UCSD-AML1 (cell line): Measurements from ENCODE around the gene TEX101.
"Not testable (repeated sequence)": the region's sequence is repeated elsewhere in the genome, so short reads cannot be mapped to it uniquely, and the experiment has no call there.

Experiments used
- DNase-seq: peaks from one replicate; lab custom pipeline; 2025; ENCODE audit not compliant: unreplicated experiment; lab: John Stamatoyannopoulos, UW

TEX101 gene

GRCh38 chr19:43414554-43414953, at the start of gene TEX101:
Gene TEX101, plus strand, starts transcription at chr19:43414890. Its CDS starts 1,030 bp downstream, at chr19:43415920.
- no peak for DNase-seq

GRCh38 chr19:43365677-43366076, 49.0 kb upstream of the TEX101 start:
- DNase-seq = not testable (repeated sequence)

DNA sequence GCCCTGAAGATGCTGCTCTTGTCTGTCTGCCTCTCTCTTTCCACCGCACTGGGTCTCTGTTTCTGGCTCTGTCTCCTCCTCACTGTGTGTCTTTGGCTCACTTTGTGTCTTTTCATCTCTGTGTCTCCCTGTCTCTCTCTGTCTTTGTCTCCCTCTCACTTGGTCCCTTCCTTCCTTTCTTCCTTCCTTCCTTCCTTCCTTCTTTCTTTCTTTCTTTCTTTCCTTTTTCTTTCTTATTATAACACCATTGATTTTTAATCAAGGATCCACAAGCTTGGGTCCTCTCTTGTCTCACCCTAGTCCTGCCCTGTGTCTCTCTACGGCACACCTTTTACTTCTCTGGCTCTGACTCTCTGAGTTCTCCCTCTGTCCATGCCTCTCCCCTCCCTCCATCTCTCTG, 46.9 kb upstream of the TEX101 start:
- no peak for DNase-seq

DNA sequence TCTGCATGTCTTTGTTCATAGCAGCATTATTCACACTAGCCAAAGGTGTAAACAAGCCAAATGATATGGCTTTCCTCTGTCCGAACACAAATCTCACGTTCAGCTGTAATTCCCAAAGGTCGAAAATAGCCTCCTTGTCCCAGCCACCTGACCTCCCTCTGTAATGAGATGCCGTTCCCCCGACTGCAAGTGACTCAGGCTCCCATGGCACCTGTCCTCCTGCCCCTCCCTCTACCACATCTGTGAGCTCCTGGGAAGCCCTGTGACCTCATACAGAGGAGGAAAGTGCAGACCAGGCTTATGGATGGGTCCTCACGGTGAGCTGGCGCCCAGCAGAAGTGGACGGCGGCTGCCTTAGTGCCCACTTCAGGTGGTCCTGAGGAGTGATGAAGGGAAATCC, 45.8 kb upstream of the TEX101 start:
- DNase-seq = not testable (repeated sequence)

- no peak for DNase-seq
Observed at GRCh38 chr19:43371909-43372308, 42.8 kb upstream of the TEX101 start.

- no peak for DNase-seq
Observed at GRCh38 chr19:43372462-43372861, 42.2 kb upstream of the TEX101 start.

GRCh38 chr19:43377624-43378023, 37.1 kb upstream of the TEX101 start:
- not testable (repeated sequence) for DNase-seq

- no peak for DNase-seq
Observed at GRCh38 chr19:43380008-43380407, 34.7 kb upstream of the TEX101 start.

- DNase-seq = no peak
Observed at GRCh38 chr19:43380771-43381386, 33.8 kb upstream of the TEX101 start.

DNA sequence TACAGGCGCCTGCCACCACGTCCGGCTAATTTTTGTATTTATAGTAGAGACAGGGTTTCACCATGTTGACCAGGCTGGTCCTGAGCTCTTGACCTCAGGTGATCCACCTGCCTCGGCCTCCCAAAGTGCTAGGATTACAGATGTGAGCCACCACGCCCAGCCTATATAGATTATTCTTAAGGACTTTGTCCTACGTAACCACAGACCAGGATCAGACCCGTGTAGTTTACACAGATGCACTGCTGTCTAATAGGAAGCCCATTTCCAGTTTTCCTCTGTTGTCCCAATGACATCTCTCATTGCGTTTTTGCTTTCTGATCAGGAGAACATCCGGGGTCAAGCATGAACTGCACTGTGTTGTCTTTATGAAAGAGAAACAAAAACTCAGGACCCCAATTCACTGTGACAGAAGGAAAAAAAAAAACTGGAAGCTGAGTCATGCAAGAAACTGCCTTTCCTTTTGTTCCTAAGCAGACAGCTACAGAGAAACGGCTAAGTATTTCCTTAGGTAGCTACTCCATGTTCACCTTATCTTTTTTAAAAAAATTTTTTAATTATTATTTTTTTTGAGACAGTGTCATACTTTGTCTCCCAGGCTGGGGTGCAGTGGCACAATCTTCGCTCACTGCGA, 32.0 kb upstream of the TEX101 start:
- not testable (repeated sequence) for DNase-seq

GRCh38 chr19:43383254-43383653, 31.4 kb upstream of the TEX101 start:
- DNase-seq = not testable (repeated sequence)

DNA sequence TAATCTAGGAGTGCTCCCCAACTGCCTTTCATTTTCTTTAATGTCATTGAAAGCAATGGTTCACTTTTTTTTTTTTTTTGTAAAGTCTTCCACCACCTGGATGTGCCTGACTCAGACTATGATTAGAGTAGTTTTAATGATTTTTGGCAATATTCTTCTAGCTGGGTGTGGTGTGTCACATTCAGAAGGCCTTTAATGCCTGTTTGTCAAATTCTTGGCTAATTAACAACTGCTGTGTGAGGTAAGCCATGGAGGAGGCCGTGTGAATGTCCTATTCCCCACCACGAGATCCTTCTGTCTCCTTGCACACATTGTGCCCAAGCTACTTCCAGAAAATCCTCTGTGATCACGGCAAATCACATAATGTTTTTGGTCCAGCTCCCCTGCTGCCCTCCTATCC, 30.9 kb upstream of the TEX101 start:
- DNase-seq = not testable (repeated sequence)

- DNase-seq = not testable (repeated sequence)
Observed at GRCh38 chr19:43390903-43391551, 23.7 kb upstream of the TEX101 start.

DNA sequence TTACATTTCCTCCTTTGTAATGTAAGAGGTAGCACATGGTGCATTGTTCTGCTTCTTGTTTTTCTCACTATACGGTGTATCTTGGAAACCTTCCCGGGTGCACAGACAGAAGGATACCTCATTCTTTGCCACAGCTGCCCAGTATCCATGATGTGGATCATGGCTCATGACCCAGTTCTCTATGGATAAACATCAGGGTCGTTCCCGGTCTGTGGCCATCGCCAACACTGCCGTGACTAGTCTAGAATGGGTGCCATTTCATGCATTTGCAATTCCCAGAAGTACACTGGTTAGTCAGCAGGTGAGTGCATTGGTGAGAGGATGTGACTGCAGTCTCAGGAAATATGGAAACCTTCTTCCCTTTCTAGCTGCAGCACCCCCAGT, 23.1 kb upstream of the TEX101 start:
- not testable (repeated sequence) for DNase-seq

DNA sequence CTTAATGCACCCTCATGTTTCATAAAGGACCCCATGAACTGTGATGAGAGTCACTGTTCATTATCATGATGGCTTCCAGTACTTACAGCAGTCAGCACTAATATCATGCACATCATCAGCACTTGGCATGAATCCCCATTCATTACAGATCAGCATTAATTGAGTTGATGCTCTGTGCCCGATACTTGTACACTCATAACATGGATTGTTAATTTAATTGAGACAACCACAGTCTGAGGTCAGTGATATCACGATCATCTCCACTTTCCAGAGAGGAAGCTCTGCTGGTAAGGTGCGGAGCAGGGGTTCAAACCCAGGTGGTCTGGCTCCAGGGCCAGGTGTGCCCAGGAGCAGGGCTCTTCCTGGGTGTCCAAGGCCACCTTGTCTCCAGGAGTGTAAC, 21.2 kb upstream of the TEX101 start:
- not testable (repeated sequence) for DNase-seq

DNA sequence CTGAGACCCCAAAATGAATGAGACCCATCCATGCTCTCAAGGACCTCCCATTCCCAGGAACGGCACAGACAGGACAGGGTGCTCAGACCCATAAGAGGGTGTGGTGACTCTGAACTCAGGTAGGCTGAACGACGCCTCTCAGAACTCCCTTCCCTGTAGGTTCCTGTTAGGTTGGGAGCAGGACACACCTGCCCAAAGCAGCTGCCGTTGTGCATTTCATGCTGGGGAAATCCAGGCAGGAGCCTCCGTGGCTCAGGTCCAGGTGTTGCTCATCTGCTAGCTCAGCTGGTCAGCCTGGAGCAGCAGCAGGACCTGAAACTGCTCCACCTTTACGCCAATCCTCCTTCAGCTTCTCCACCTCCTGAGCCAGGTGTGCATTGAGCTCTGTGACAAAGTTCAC, 19.1 kb upstream of the TEX101 start:
- DNase-seq = no peak

DNA sequence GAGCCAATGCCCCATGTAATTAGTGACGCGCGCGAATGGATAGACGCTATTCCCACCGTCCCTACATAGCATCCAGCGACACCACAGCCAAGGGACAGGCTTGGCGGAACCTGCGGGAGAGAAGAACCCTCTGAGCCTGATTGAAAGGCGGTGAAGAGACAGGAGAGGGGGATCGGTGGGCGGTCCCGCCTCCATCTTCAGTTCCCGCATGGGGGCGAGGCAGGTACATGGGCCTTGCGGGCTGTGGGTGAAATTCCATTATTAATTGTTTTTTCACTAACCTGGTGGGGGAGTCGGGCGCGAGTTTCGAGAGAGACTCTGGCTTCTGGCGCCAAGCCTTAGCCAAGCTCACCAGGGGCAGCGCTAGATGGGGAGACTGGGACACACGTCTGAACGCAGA, 8.4 kb upstream of the TEX101 start:
- no peak for DNase-seq

DNA sequence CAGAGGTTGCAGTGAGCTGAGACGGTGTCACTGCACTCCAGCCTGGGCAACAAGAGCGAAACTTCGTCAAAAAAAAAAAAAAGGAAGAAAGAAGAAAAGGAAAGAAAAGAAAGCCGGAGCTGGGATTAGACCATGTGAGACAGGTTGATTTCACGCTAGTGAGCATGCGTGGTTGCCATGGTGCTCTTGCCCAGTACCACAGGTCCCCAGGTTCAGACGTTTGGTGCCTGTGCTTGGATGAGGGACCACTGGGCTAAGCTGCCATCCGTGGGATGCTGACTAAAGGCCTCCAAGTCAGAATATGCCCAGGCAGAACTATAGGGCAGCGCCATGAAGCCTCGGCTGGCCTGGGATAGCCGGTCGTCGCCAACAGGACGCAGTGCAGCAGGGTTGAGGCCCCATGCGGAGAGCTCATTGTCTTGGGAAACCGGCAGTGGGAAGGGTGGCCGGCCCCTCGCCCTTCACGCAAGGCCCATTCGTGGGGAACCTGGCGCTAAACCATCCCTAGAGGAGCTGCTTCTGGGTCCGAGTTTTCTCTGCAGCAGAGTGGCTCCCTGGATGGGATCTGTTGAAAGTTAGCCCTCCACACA, 7.2 kb upstream of the TEX101 start:
- DNase-seq = no peak

DNA sequence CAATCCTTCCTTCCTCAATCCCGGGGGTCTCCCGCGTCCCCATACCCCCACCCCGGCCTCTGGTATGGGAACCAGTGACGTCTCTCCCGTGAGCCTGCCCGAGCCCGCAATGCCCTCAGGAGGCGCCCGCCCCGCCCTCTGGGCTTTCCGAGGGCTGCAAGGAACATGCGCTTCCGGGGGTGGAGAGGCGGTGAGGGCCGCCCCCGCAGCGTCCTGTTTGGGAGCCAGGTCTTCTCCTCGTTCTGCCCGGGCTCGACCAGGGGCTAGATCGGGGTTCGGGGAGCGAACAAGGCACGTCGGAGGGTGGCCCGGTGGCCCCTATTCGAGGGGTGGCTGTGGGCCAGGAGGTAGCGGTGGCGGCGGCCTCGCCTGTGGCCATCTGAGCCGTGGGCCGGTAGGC, 6.6 kb upstream of the TEX101 start:
- no peak for DNase-seq

DNA sequence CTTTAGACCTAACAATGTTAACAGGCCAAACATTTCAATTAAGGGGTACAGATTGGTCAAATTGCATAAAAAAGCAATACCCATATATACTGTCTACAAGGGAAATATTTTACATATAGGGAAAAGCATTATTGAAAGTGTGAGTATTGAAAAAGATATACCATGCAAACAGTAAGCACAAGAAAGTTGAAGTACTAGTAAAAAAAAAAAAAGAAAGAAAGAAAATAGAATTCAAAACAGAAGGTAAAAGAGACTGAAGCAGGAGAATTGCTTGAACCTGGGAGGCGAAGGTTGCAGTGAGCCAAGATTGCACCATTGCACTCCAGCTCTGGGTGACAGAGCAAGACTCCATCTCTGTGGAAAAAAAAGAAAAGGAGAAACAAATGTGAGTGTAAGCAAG, 5.3 kb upstream of the TEX101 start:
- no peak for DNase-seq

- no peak for DNase-seq
Observed at GRCh38 chr19:43412441-43412840, 2.2 kb upstream of the TEX101 start.
